T-helper 2 cell treated with Interferon-gamma antibody and Interleukin-4, amounts not matched to agents 5 μg/mL and 100 μg/mL, for 36 hours (primary cell): ENCODE data around the gene ABCC6.

ENCODE experiments used
- DNase-seq: peaks from one replicate; pipeline ENCODE4 v3.0.0; 2021; ENCODE audit warnings: low spot score
- H3K27ac Mint-ChIP-seq: one replicate; pipeline ENCODE4 v1.8.0; 2021; ENCODE audit warnings: mild to moderate bottlenecking, mixed read lengths
- H3K27me3 Mint-ChIP-seq: one replicate; pipeline ENCODE4 v1.8.0; 2021; ENCODE audit warnings: low read depth, mixed read lengths
- H3K36me3 Mint-ChIP-seq: one replicate; pipeline ENCODE4 v1.8.0; 2021; ENCODE audit warnings: low read depth, mixed read lengths
- H3K4me1 Mint-ChIP-seq: one replicate; pipeline ENCODE4 v1.8.0; 2021; ENCODE audit warnings: low read depth, mixed read lengths
- H3K4me3 Mint-ChIP-seq: one replicate; pipeline ENCODE4 v1.8.0; 2022; ENCODE audit warnings: mild to moderate bottlenecking, moderate library complexity, mixed read lengths
- H3K9me3 Mint-ChIP-seq: one replicate; pipeline ENCODE4 v1.8.0; 2021; ENCODE audit warnings: mixed read lengths

ABCC6 gene

DNA sequence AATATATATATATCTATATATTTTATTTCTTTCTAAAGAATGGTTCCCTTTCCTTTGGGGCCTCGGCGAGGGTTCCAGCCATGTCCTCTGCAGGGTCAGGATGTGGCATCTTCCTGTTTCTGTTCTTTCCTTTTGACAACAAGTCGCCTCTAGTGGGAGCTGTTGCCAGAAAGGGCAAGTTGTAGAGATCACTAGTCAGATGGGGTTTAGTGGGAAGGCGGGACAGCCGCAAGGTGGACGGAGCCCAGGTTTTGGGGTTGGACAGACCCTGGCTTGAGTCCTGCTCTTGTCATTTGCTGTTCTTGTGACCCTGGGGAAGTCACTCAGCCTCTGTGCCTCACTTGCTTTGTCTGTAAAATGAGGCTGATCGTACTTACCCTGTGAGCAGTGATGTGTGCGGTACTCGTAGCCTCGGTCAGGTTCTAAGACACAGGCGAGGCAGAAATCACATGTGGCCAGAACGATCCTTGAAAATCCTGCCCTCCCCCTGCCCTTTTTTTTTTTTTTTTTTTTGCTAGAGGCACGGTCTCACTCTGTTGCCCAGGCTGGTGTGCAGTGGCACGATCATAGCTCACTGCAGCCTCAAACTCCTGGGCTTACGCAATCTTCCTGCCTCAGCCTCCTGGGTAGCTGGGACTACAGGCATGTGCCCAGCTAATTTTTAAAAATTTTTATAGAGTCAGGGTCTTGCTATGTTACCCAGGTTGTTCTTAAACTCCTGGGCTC lies 80.1 kb downstream of the ABCC6 start:
- peaks cover 39% of the 10 kb centered on the region for H3K36me3 Mint-ChIP-seq

GRCh38 chr16:16141784-16142396 lies 81.4 kb downstream of the ABCC6 start:
- no peak for DNase-seq
- no peaks in the 10 kb centered on the region for H3K9me3 Mint-ChIP-seq
- no peak overlapping the region for H3K27ac Mint-ChIP-seq
- no peaks in the 10 kb centered on the region for H3K27me3 Mint-ChIP-seq
- no peaks in the 10 kb centered on the region for H3K4me1 Mint-ChIP-seq
- no peak overlapping the region for H3K4me3 Mint-ChIP-seq
- H3K36me3 Mint-ChIP-seq = peaks cover 44% of the 10 kb centered on the region

More for the DNA sequence above, 80.1 kb downstream of the ABCC6 start:
- H3K4me3 Mint-ChIP-seq = no peak overlapping the region
- H3K27ac Mint-ChIP-seq = peak overlapping the region; percentile 2
- H3K9me3 Mint-ChIP-seq = no peaks in the 10 kb centered on the region
- no peak for DNase-seq
- H3K27me3 Mint-ChIP-seq = no peaks in the 10 kb centered on the region
- no peaks in the 10 kb centered on the region for H3K4me1 Mint-ChIP-seq

DNA sequence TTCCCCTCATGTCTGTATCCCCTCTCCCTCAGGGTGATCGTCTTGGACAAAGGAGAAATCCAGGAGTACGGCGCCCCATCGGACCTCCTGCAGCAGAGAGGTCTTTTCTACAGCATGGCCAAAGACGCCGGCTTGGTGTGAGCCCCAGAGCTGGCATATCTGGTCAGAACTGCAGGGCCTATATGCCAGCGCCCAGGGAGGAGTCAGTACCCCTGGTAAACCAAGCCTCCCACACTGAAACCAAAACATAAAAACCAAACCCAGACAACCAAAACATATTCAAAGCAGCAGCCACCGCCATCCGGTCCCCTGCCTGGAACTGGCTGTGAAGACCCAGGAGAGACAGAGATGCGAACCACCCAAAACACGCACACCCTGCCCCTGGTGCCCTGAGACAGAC lies 82.2 kb downstream of the ABCC6 start:
- no peaks in the 10 kb centered on the region for H3K27me3 Mint-ChIP-seq
- H3K36me3 Mint-ChIP-seq = peaks cover 52% of the 10 kb centered on the region
- H3K4me3 Mint-ChIP-seq = no peak overlapping the region
- DNase-seq = no peak
- no peaks in the 10 kb centered on the region for H3K9me3 Mint-ChIP-seq
- H3K4me1 Mint-ChIP-seq = no peaks in the 10 kb centered on the region
- no peak overlapping the region for H3K27ac Mint-ChIP-seq

- no peaks in the 10 kb centered on the region for H3K9me3 Mint-ChIP-seq
- DNase-seq = no peak
- no peak overlapping the region for H3K27ac Mint-ChIP-seq
- H3K36me3 Mint-ChIP-seq = peaks cover 54% of the 10 kb centered on the region
- no peaks in the 10 kb centered on the region for H3K27me3 Mint-ChIP-seq
- H3K4me1 Mint-ChIP-seq = no peaks in the 10 kb centered on the region
- no peak overlapping the region for H3K4me3 Mint-ChIP-seq
Measured at GRCh38 chr16:16140537-16140936, 82.8 kb downstream of the ABCC6 start.

DNA sequence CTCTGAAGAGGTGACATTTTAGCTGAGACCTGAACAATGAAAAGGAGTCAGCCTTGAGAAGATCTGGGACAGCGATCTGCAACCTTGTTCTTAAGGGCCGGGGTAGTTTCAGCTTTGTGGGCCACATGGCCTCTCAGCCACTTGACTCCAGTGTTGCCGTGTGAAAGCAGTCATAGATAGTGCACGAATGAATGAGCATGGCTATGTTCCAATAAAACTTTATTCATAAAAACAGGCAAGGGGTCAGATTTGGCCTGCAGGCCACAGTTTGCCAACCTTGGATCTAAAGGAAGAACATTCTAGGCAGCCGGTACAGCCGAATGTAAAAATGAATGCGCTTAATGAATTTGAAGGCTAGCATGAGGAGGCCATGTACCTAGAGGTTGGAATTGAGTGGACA lies 83.5 kb downstream of the ABCC6 start:
- Mint-ChIP-seq H3K27ac (no peak overlapping the region), H3K27me3 (no peaks in the 10 kb centered on the region), H3K4me1 (no peaks in the 10 kb centered on the region), H3K4me3 (no peak overlapping the region), H3K36me3 (peaks cover 54% of the 10 kb centered on the region), H3K9me3 (no peaks in the 10 kb centered on the region)
- no peak for DNase-seq

- no peak overlapping the region for H3K27ac Mint-ChIP-seq
- H3K36me3 Mint-ChIP-seq = peaks cover 55% of the 10 kb centered on the region
- no peaks in the 10 kb centered on the region for H3K27me3 Mint-ChIP-seq
- no peak overlapping the region for H3K4me3 Mint-ChIP-seq
- DNase-seq = no peak
- no peaks in the 10 kb centered on the region for H3K4me1 Mint-ChIP-seq
- no peaks in the 10 kb centered on the region for H3K9me3 Mint-ChIP-seq
Measured at GRCh38 chr16:16139061-16139460, 84.2 kb downstream of the ABCC6 start.

DNA sequence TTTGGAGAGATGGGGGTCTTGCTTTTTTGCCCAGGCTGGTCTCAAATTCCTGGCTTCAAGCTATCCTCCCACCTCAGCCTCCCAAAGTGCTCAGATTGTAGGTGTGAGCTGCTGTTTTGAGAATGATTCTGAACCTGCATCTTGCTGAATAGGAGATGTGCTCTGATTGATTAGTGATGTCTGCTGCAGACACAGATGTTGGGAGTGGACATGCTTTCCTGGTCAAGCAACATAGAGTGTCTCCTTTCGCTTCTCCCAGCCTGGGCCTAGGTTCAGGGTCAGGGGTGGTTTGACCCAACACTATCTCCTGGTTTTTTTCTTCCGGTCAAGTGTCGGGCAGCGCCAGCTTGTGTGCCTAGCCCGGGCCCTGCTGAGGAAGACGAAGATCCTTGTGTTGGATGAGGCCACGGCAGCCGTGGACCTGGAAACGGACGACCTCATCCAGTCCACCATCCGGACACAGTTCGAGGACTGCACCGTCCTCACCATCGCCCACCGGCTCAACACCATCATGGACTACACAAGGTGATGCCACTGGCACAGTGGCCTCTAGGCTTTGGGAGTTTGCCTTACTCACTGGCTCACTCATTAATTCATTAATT lies 85.2 kb downstream of the ABCC6 start:
- Mint-ChIP-seq H3K4me1 (no peaks in the 10 kb centered on the region), H3K27me3 (no peaks in the 10 kb centered on the region)

DNA sequence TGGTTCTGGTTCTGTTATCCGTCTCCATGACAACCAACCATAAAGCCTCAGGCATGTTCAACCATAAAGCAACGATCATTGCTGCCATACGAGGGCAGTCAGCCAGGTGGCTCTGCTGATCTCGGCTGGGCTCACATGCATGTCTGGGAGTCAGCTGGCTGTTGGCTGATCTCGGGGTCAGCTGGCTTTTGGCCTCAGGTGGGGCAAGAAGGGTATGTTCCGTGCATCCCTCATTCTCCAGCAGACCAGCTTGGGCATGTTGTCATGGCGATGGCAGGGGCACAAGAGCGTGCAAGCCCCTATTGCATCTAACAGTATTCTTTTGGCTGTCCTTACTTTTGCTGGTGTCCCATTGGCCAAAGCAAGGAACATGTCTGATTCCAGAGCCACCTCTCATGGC lies 86.2 kb downstream of the ABCC6 start:
- Mint-ChIP-seq H3K9me3 (no peaks in the 10 kb centered on the region), H3K36me3 (peaks cover 62% of the 10 kb centered on the region), H3K27ac (no peak overlapping the region), H3K4me3 (no peak overlapping the region), H3K27me3 (no peaks in the 10 kb centered on the region), H3K4me1 (no peaks in the 10 kb centered on the region)
- no peak for DNase-seq

More for the DNA sequence above, 85.2 kb downstream of the ABCC6 start:
- Mint-ChIP-seq H3K36me3 (peaks cover 62% of the 10 kb centered on the region), H3K4me3 (no peak overlapping the region), H3K9me3 (no peaks in the 10 kb centered on the region), H3K27ac (no peak overlapping the region)
- no peak for DNase-seq

DNA sequence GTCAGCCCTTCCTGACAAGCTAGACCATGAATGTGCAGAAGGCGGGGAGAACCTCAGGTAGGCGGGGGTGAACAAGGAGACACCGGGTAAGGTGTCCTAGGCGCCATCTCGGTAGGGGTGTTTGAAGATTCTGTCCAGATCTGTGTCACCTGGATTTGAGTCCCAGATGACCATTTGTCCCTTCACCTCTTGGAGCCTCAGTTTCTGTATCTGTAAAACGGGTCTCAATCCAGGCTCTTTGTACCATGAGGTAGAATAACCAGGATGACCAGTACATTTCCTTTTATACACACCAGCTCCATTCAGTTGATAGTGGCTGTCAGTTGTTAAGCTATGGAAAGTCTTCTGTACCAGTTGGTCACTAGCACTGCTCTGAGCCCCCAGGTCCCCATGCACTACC lies 86.7 kb downstream of the ABCC6 start:
- Mint-ChIP-seq H3K36me3 (peaks cover 65% of the 10 kb centered on the region), H3K27me3 (no peaks in the 10 kb centered on the region), H3K27ac (no peak overlapping the region)

GRCh38 chr16:16133943-16134604 lies 89.2 kb downstream of the ABCC6 start:
- Mint-ChIP-seq H3K27ac (peak overlapping the region; percentile 5), H3K4me3 (no peak overlapping the region), H3K4me1 (no peaks in the 10 kb centered on the region), H3K27me3 (no peaks in the 10 kb centered on the region), H3K9me3 (no peaks in the 10 kb centered on the region), H3K36me3 (peaks cover 65% of the 10 kb centered on the region)
- DNase-seq = no peak

More for the DNA sequence above, 86.7 kb downstream of the ABCC6 start:
- no peak for DNase-seq
- Mint-ChIP-seq H3K9me3 (no peaks in the 10 kb centered on the region), H3K4me1 (no peaks in the 10 kb centered on the region), H3K4me3 (no peak overlapping the region)

- Mint-ChIP-seq H3K9me3 (no peaks in the 10 kb centered on the region), H3K4me3 (no peak overlapping the region), H3K27ac (no peak overlapping the region), H3K27me3 (no peaks in the 10 kb centered on the region), H3K4me1 (peaks cover 2% of the 10 kb centered on the region), H3K36me3 (peaks cover 61% of the 10 kb centered on the region)
- DNase-seq = no peak
Measured at GRCh38 chr16:16131659-16132058, 91.6 kb downstream of the ABCC6 start.

- peaks cover 61% of the 10 kb centered on the region for H3K36me3 Mint-ChIP-seq
Measured at GRCh38 chr16:16131204-16131603, 92.1 kb downstream of the ABCC6 start.

GRCh38 chr16:16127469-16128116 lies 95.7 kb downstream of the ABCC6 start:
- Mint-ChIP-seq H3K27ac (peak overlapping the region; percentile 29), H3K36me3 (peaks cover 69% of the 10 kb centered on the region), H3K9me3 (peaks cover 18% of the 10 kb centered on the region), H3K4me3 (no peak overlapping the region), H3K27me3 (no peaks in the 10 kb centered on the region), H3K4me1 (peaks cover 2% of the 10 kb centered on the region)
- peak; percentile 56 for DNase-seq

More at GRCh38 chr16:16131204-16131603, 92.1 kb downstream of the ABCC6 start:
- no peak overlapping the region for H3K27ac Mint-ChIP-seq
- peaks cover 2% of the 10 kb centered on the region for H3K4me1 Mint-ChIP-seq
- DNase-seq = no peak
- no peak overlapping the region for H3K4me3 Mint-ChIP-seq
- no peaks in the 10 kb centered on the region for H3K9me3 Mint-ChIP-seq
- H3K27me3 Mint-ChIP-seq = no peaks in the 10 kb centered on the region
